ENCODE results near the gene BAZ2A. TPM values are rescaled to one million over a fixed set of nuclear protein-coding genes. Genes with fewer than 3 reads are reported as not detected.
A peak's percentile ranks its signal among the peaks of the same experiment; 100 is the strongest.

The BAZ2A gene
- total RNA-seq, 1 experiment from 2014 or later, result 115 TPM

- H3K79me2 ChIP-seq (ENCODE audit: low read depth), result no peaks in the 10 kb centered on the region
- no peaks in the 10 kb centered on the region for H3K9me3 ChIP-seq (ENCODE audit: insufficient read depth, low read depth)
- H3K9me2 ChIP-seq (ENCODE audit: insufficient read depth), result no peaks in the 10 kb centered on the region
- no peak overlapping the region for H3K4me3 ChIP-seq
- H3K27me3 ChIP-seq (ENCODE audit: insufficient read depth, low read depth), result no peaks in the 10 kb centered on the region
- no TSS peak for BruUV-seq (replicated peaks)
- peaks cover 5% of the 10 kb centered on the region; the same call in 1 of the 2 replicates for H3K36me3 ChIP-seq (ENCODE audit: low read depth)
- intact Hi-C loops (cut with micrococcal nuclease; ENCODE audit: unreplicated experiment), result no loop called here
- H3K27ac ChIP-seq, result no peak overlapping the region
- CTCF ChIA-PET, result interaction anchor here (0.6 kb wide), 1 partner anchor 31 kb away, joined by 10 read pairs; no protein-coding TSS in a partner anchor
- POLR2A ChIA-PET (ENCODE audit: unreplicated experiment), result interaction anchor here (0.8 kb wide), 1 partner anchor 40 kb away, joined by 6 read pairs; no protein-coding TSS in a partner anchor
- H3K4me2 ChIP-seq, result no peak overlapping the region
- no peak overlapping the region for H2AFZ ChIP-seq
- peaks cover 5% of the 10 kb centered on the region; the same call in 1 of the 2 replicates for H4K20me1 ChIP-seq (ENCODE audit: insufficient read depth)
- H3F3A ChIP-seq (ENCODE audit: insufficient read depth, low read depth), result peaks cover 55% of the 10 kb centered on the region
- TF ChIP-seq EZH2 (IDR thresholded peaks at IDR 0.05; ENCODE audit: low read depth) (no peak), CTCF (conservative IDR thresholded peaks at IDR 0.05) (no peak)
- DNase-seq, result no peak
- H3K4me1 ChIP-seq (replicated peaks; ENCODE audit: insufficient read depth), result no peaks in the 10 kb centered on the region
Observed at GRCh38 chr12:56596815-56597214, 33.3 kb downstream of the BAZ2A start.

DNA sequence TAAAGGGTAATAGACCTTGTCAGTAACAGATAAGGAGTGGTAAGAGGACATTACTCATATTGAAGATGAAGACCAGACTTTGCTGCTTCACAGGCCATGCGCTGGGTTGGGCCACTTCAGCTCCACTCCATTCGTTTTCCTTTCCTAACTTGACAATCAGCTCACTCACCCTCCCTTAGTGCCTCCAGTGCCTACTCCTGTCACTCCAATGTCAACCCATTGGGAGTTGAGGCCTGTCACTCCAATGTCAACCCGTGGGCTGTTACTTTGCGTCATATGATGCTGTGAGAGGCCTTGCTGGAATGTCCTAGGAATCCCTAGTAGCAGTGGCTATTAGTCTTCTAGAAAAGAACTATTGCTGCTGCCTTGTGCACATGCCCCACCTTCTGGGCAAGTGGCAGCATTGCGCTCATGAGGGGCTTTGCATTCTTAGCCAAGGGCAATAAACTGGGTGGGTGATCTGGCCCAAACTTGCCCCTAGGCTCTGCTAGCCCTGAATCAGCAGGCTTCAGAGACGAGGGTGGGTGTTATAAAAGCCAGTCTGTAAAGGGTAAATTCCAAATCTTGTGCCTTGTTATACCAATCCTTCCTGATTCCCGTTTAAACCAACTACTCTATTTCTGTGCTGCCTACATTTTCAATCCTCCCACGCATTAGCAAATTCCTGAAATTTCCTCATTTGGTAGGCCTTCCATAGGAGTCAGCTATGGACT lies 36.1 kb downstream of the BAZ2A start:
- peaks cover 56% of the 10 kb centered on the region for H3F3A ChIP-seq (ENCODE audit: insufficient read depth, low read depth)
- no peaks in the 10 kb centered on the region for H3K36me3 ChIP-seq (ENCODE audit: low read depth)
- H3K79me2 ChIP-seq (ENCODE audit: low read depth), result no peaks in the 10 kb centered on the region
- no peaks in the 10 kb centered on the region for H3K9me3 ChIP-seq (ENCODE audit: insufficient read depth, low read depth)
- CTCF ChIA-PET, result interaction anchor here (0.6 kb wide), 1 partner anchor 80 kb away, joined by 3 read pairs; no protein-coding TSS in a partner anchor
- no TSS peak for BruUV-seq (replicated peaks)
- no peak overlapping the region for H3K4me3 ChIP-seq
- intact Hi-C loops (cut with micrococcal nuclease; ENCODE audit: unreplicated experiment), result loop anchor here (1.0 to 2.0 kb wide), 3 partner anchors 81 to 475 kb away; no protein-coding TSS in a partner anchor
- DNase-seq, result peak in 1 of 2 experiments; percentile 56
- H3K9me2 ChIP-seq (ENCODE audit: insufficient read depth), result no peaks in the 10 kb centered on the region
- H3K4me2 ChIP-seq, result no peak overlapping the region
- POLR2A ChIA-PET (ENCODE audit: unreplicated experiment), result interaction anchor here (0.6 kb wide), 1 partner anchor 393 kb away, joined by 3 read pairs; no protein-coding TSS in a partner anchor
- TF ChIP-seq EZH2 (IDR thresholded peaks at IDR 0.05; ENCODE audit: low read depth) (no peak), CTCF (conservative IDR thresholded peaks at IDR 0.05) (peak; percentile 89)
- H3K27ac ChIP-seq, result peak overlapping the region; percentile 35; the same call in 1 of the 2 replicates
- no peaks in the 10 kb centered on the region for H3K4me1 ChIP-seq (replicated peaks; ENCODE audit: insufficient read depth)
- no peak overlapping the region for H2AFZ ChIP-seq
- peaks cover 5% of the 10 kb centered on the region; the same call in 1 of the 2 replicates for H4K20me1 ChIP-seq (ENCODE audit: insufficient read depth)
- H3K27me3 ChIP-seq (ENCODE audit: insufficient read depth, low read depth), result no peaks in the 10 kb centered on the region

GRCh38 chr12:56591961-56592360 lies 38.2 kb downstream of the BAZ2A start:
- no peak for TF ChIP-seq CTCF (conservative IDR thresholded peaks at IDR 0.05)
- Histone ChIP-seq H4K20me1 (ENCODE audit: insufficient read depth) (peaks cover 5% of the 10 kb centered on the region; the same call in 1 of the 2 replicates), H3K4me2 (no peak overlapping the region), H2AFZ (no peak overlapping the region), H3K9me3 (ENCODE audit: insufficient read depth, low read depth) (no peaks in the 10 kb centered on the region), H3K27me3 (ENCODE audit: insufficient read depth, low read depth) (no peaks in the 10 kb centered on the region), H3K27ac (no peak overlapping the region), H3K4me3 (no peak overlapping the region), H3K4me1 (replicated peaks; ENCODE audit: insufficient read depth) (no peaks in the 10 kb centered on the region), H3F3A (ENCODE audit: insufficient read depth, low read depth) (peaks cover 50% of the 10 kb centered on the region), H3K9me2 (ENCODE audit: insufficient read depth) (no peaks in the 10 kb centered on the region), H3K36me3 (ENCODE audit: low read depth) (peaks cover 11% of the 10 kb centered on the region; the same call in 1 of the 2 replicates), H3K79me2 (ENCODE audit: low read depth) (no peaks in the 10 kb centered on the region)
- BruUV-seq (replicated peaks), result no TSS peak
- no peak for DNase-seq
- POLR2A ChIA-PET (ENCODE audit: unreplicated experiment), result no interaction called here
- CTCF ChIA-PET, result no interaction called here
- intact Hi-C loops (cut with micrococcal nuclease; ENCODE audit: unreplicated experiment), result no loop called here
